Erythroblast (primary cell): ENCODE results near the gene NUDT14.

Source experiments
- GATA1 ChIP-seq: IDR thresholded peaks from 2 replicates; pipeline ENCODE4 v1.6.1; 2011; ENCODE audit warnings: low read depth, mild to moderate bottlenecking, control low read depth, low read length, moderate library complexity
- POLR2A ChIP-seq: IDR thresholded peaks from 2 replicates; pipeline ENCODE4 v1.6.1; 2011; ENCODE audit warnings: mild to moderate bottlenecking, low read length

DNA sequence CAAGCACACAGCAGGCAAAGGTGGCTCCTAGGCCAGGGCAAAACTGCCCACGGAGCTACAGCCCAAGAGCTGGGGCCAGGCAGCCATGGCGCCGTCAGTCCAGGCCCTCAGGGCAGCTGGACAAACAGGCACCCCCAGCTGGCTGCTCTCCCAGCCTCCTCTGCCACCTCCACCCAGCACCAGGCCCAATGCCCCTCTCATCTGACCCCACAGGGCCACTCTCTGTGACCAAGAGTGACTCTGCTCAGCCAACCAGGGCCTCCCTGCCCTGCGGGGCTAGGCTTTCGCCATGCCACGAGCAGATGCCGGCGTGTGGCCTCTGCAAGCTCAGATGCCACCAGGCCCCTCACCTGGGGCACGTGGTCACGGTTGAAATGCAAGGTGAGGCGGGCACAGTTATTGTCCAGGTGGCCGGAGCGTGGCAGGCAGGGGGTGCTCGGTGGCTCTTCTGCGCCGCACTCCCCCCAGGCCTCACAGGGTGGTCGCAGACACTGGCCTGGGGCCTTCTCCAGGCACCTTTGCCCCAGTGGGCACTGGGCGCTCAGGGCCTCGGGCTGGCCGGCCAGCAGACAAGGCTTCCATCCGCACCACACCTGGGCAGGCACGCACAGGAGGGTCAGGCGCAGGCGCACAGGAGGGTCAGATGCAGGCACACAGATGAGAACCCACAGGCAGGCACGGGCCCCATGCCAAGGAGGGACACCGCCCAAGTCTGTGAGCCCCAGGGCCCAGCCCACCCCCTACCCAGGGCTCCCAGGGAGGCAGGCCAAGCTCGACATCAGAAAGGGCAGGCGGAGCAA is 35.5 kb downstream of the NUDT14 start:
- no peak for TF ChIP-seq POLR2A
- no peak for TF ChIP-seq GATA1
